DMS 273 treated with DMSO at 0.1 percent for 48 hours (cell line): ENCODE measurements around the gene INO80.

Experiments
- DNase-seq: peaks from one replicate; lab custom pipeline; 2025; lab: John Stamatoyannopoulos, UW

Gene INO80

GRCh38 chr15:40930430-40931299 lies 185.4 kb downstream of the INO80 start:
- no peak for DNase-seq

- no peak for DNase-seq
Observed at GRCh38 chr15:40929660-40930429, 186.2 kb downstream of the INO80 start.
